CD8-positive, alpha-beta memory T cell (primary cell): ENCODE results near the gene WDR27. TPM values are rescaled to one million over a fixed set of nuclear protein-coding genes. Genes with fewer than 3 reads are reported as not detected.

ENCODE experiments used
- CTCF ChIA-PET: fragments of 350-600 bp; sonication (Branson Sonifier 250); formaldehyde crosslinking; loops from one replicate; lab custom pipeline; 2021; ENCODE audit warnings: antibody characterized with exemption; lab: Charles Lee
- POLR2A ChIA-PET: fragments of 350-600 bp; sonication (Branson Sonifier 250); formaldehyde crosslinking; loops from one replicate; lab custom pipeline; 2021; ENCODE audit warnings: antibody characterized with exemption; lab: Charles Lee
- DNase-seq, 5 donors: peaks; one replicate each; pipeline versions ENCODE4 v3.0.0 to v3.0.0-alpha.2; 2020 to 2022; ENCODE audit warnings: mixed read lengths in 1 of 5
- H3K27ac ChIP-seq: one replicate; pipeline ENCODE4 v1.7.0; 2013; ENCODE audit warnings: low read depth, mild to moderate bottlenecking, low read length, moderate library complexity
- H3K27me3 ChIP-seq: 2 replicates; pipeline ENCODE4 v1.7.0; 2013; ENCODE audit warnings: low read length, mild to moderate bottlenecking; ENCODE audit not compliant: insufficient read depth, poor library complexity, severe bottlenecking
- H3K36me3 ChIP-seq: 2 replicates; pipeline ENCODE4 v1.7.0; 2013; ENCODE audit warnings: mild to moderate bottlenecking, low read length, moderate library complexity; ENCODE audit not compliant: insufficient read depth
- H3K4me1 ChIP-seq: 2 replicates; pipeline ENCODE4 v1.7.0; 2013; ENCODE audit warnings: mild to moderate bottlenecking, low read length, moderate library complexity; ENCODE audit not compliant: insufficient read depth
- H3K4me3 ChIP-seq: 2 replicates; pipeline ENCODE4 v1.7.0; 2013; ENCODE audit warnings: mild to moderate bottlenecking, low read length
- H3K9me3 ChIP-seq: 2 replicates; pipeline ENCODE4 v1.7.0; 2013; ENCODE audit warnings: mild to moderate bottlenecking, low read length
- H3K27ac Mint-ChIP-seq, 8 donors: one replicate each; pipeline ENCODE4 v1.8.0; 2020 to 2021; ENCODE audit warnings: mixed read lengths in 8 of 8, mild to moderate bottlenecking in 6 of 8, inconsistent platforms in 3 of 8, moderate library complexity in 3 of 8
- H3K27me3 Mint-ChIP-seq, 2 donors: one replicate each; pipeline ENCODE4 v1.8.0; 2020 to 2021; ENCODE audit warnings: mixed read lengths in 2 of 2, mild to moderate bottlenecking in 1 of 2, moderate library complexity in 1 of 2
- H3K36me3 Mint-ChIP-seq, 3 donors: one replicate each; pipeline ENCODE4 v1.8.0; 2020 to 2021; ENCODE audit warnings: mixed read lengths in 3 of 3, inconsistent platforms in 1 of 3, mild to moderate bottlenecking in 1 of 3
- H3K4me1 Mint-ChIP-seq, 3 donors: one replicate each; pipeline ENCODE4 v1.8.0; 2020 to 2021; ENCODE audit warnings: mixed read lengths in 3 of 3, inconsistent platforms in 1 of 3, mild to moderate bottlenecking in 1 of 3
- H3K4me3 Mint-ChIP-seq, 7 donors: one replicate each; pipeline ENCODE4 v1.8.0; 2020 to 2021; ENCODE audit warnings: mixed read lengths in 7 of 7, mild to moderate bottlenecking in 6 of 7, moderate library complexity in 4 of 7, inconsistent platforms in 2 of 7
- H3K9me3 Mint-ChIP-seq, 5 donors: one replicate each; pipeline ENCODE4 v1.8.0; 2020 to 2022; ENCODE audit warnings: mixed read lengths in 5 of 5, mild to moderate bottlenecking in 3 of 5, moderate library complexity in 2 of 5, inconsistent platforms in 1 of 5
- polyA plus RNA-seq: library from polyadenylated mRNA; unstranded; fragments of 300-500 nt; fragmentation: Illumina TruSeq; gene quantifications from one replicate; pipeline ENCODE4 v1.2.3, GENCODE V29; 2021
- total RNA-seq, 2 experiments: library from RNA; stranded (reverse); gene quantifications; one replicate each; pipeline ENCODE4 v1.2.3, GENCODE V29; 2021

The WDR27 gene
- total and polyA plus RNA-seq, 3 experiments from 2014 or later, result 7.4 to 29.4 (median 24.5) TPM

- ChIA-PET POLR2A (no interaction called here), CTCF (no interaction called here)
- DNase-seq, result peak in 1 of 5 donors; percentile 41
- Mint-ChIP-seq H3K27me3 (no peaks in the 10 kb centered on the region), H3K36me3 (peaks cover 0 to 3% (median 0%) of the 10 kb centered on the region in 3 donors), H3K4me1 (peaks cover 32 to 39% (median 36%) of the 10 kb centered on the region in 3 donors), H3K4me3 (peak overlapping the region in 6 of 7 donors; percentile 39 to 70 (median 50)), H3K9me3 (no peaks in the 10 kb centered on the region), H3K27ac (peak overlapping the region; percentile 74 to 92 (median 88))
- peaks cover 28% of the 10 kb centered on the region for H3K4me1 ChIP-seq
- H3K27ac ChIP-seq, result peak overlapping the region; percentile 40
- no peak overlapping the region for H3K4me3 ChIP-seq
- no peaks in the 10 kb centered on the region for H3K27me3 ChIP-seq
- H3K36me3 ChIP-seq, result no peaks in the 10 kb centered on the region
- no peaks in the 10 kb centered on the region for H3K9me3 ChIP-seq
Measured at GRCh38 chr6:169589699-169590257, 112.1 kb downstream of the WDR27 start.

- peak overlapping the region; percentile 74 to 92 (median 88) for H3K27ac Mint-ChIP-seq
- Histone ChIP-seq H3K4me1 (peaks cover 33% of the 10 kb centered on the region), H3K27ac (peak overlapping the region; percentile 40), H3K27me3 (no peaks in the 10 kb centered on the region), H3K4me3 (no peak overlapping the region), H3K9me3 (no peaks in the 10 kb centered on the region), H3K36me3 (no peaks in the 10 kb centered on the region)
- H3K27me3 Mint-ChIP-seq, result no peaks in the 10 kb centered on the region
- ChIA-PET CTCF (no interaction called here), POLR2A (no interaction called here)
- H3K36me3 Mint-ChIP-seq, result peaks cover 0 to 3% (median 0%) of the 10 kb centered on the region in 3 donors
- no peaks in the 10 kb centered on the region for H3K9me3 Mint-ChIP-seq
- peak overlapping the region; percentile 7 to 70 (median 46) for H3K4me3 Mint-ChIP-seq
- peaks cover 37 to 44% (median 40%) of the 10 kb centered on the region in 3 donors for H3K4me1 Mint-ChIP-seq
- DNase-seq, result peak in 4 of 5 donors; percentile 9 to 66 (median 31)
Measured at GRCh38 chr6:169589293-169589692, 112.5 kb downstream of the WDR27 start.

- H3K27me3 Mint-ChIP-seq, result no peaks in the 10 kb centered on the region
- CTCF ChIA-PET, result no interaction called here
Measured at GRCh38 chr6:169587975-169588374, 113.9 kb downstream of the WDR27 start.

GRCh38 chr6:169583886-169584541, 117.8 kb downstream of the WDR27 start:
- peak overlapping the region; percentile 2 to 88 (median 58) for H3K27ac Mint-ChIP-seq
- Histone ChIP-seq H3K4me1 (peaks cover 28% of the 10 kb centered on the region), H3K9me3 (no peaks in the 10 kb centered on the region), H3K27ac (no peak overlapping the region), H3K27me3 (no peaks in the 10 kb centered on the region), H3K36me3 (no peaks in the 10 kb centered on the region), H3K4me3 (no peak overlapping the region)
- no peaks in the 10 kb centered on the region for H3K27me3 Mint-ChIP-seq
- H3K36me3 Mint-ChIP-seq, result peaks cover 5 to 14% (median 11%) of the 10 kb centered on the region in 3 donors
- peak in 2 of 5 donors; percentile 17 to 34 for DNase-seq
- POLR2A ChIA-PET, result no interaction called here
- peak overlapping the region in 6 of 7 donors; percentile 12 to 60 (median 40) for H3K4me3 Mint-ChIP-seq
- no peaks in the 10 kb centered on the region for H3K9me3 Mint-ChIP-seq
- CTCF ChIA-PET, result no interaction called here
- H3K4me1 Mint-ChIP-seq, result peaks cover 31 to 42% (median 35%) of the 10 kb centered on the region in 3 donors

More at GRCh38 chr6:169587975-169588374, 113.9 kb downstream of the WDR27 start:
- Mint-ChIP-seq H3K27ac (no peak overlapping the region), H3K4me3 (no peak overlapping the region), H3K36me3 (peaks cover 0 to 3% (median 0%) of the 10 kb centered on the region in 3 donors), H3K4me1 (peaks cover 47 to 55% (median 54%) of the 10 kb centered on the region in 3 donors), H3K9me3 (no peaks in the 10 kb centered on the region)
- Histone ChIP-seq H3K27me3 (no peaks in the 10 kb centered on the region), H3K9me3 (no peaks in the 10 kb centered on the region), H3K4me1 (peaks cover 44% of the 10 kb centered on the region), H3K36me3 (no peaks in the 10 kb centered on the region), H3K27ac (no peak overlapping the region), H3K4me3 (no peak overlapping the region)
- no peak for DNase-seq
- POLR2A ChIA-PET, result no interaction called here

- no peaks in the 10 kb centered on the region for H3K27me3 Mint-ChIP-seq
- peaks cover 17 to 27% (median 17%) of the 10 kb centered on the region in 3 donors for H3K4me1 Mint-ChIP-seq
- H3K36me3 Mint-ChIP-seq, result peaks cover 7 to 13% (median 11%) of the 10 kb centered on the region in 3 donors
- Histone ChIP-seq H3K9me3 (no peaks in the 10 kb centered on the region), H3K4me3 (no peak overlapping the region), H3K27me3 (no peaks in the 10 kb centered on the region), H3K36me3 (no peaks in the 10 kb centered on the region), H3K27ac (no peak overlapping the region), H3K4me1 (peaks cover 14% of the 10 kb centered on the region)
- H3K4me3 Mint-ChIP-seq, result no peak overlapping the region
- no peaks in the 10 kb centered on the region for H3K9me3 Mint-ChIP-seq
- peak overlapping the region in 2 of 8 donors; percentile 20 to 28 for H3K27ac Mint-ChIP-seq
- CTCF ChIA-PET, result no interaction called here
- POLR2A ChIA-PET, result no interaction called here
- no peak for DNase-seq
Measured at GRCh38 chr6:169579407-169580111, 122.3 kb downstream of the WDR27 start.

- CTCF ChIA-PET, result no interaction called here
- peaks cover 7 to 13% (median 11%) of the 10 kb centered on the region in 3 donors for H3K36me3 Mint-ChIP-seq
Measured at GRCh38 chr6:169577974-169578373, 123.9 kb downstream of the WDR27 start.

GRCh38 chr6:169577236-169577635, 124.6 kb downstream of the WDR27 start:
- H3K4me3 Mint-ChIP-seq, result no peak overlapping the region
- Histone ChIP-seq H3K27ac (no peak overlapping the region), H3K9me3 (no peaks in the 10 kb centered on the region), H3K4me1 (no peaks in the 10 kb centered on the region), H3K36me3 (no peaks in the 10 kb centered on the region), H3K4me3 (no peak overlapping the region), H3K27me3 (no peaks in the 10 kb centered on the region)
- H3K4me1 Mint-ChIP-seq, result peaks cover 3 to 7% (median 3%) of the 10 kb centered on the region in 3 donors
- H3K27ac Mint-ChIP-seq, result no peak overlapping the region
- DNase-seq, result no peak
- CTCF ChIA-PET, result no interaction called here
- no peaks in the 10 kb centered on the region for H3K27me3 Mint-ChIP-seq
- POLR2A ChIA-PET, result no interaction called here
- peaks cover 6 to 13% (median 11%) of the 10 kb centered on the region in 3 donors for H3K36me3 Mint-ChIP-seq
- H3K9me3 Mint-ChIP-seq, result no peaks in the 10 kb centered on the region

More at GRCh38 chr6:169577974-169578373, 123.9 kb downstream of the WDR27 start:
- Histone ChIP-seq H3K9me3 (no peaks in the 10 kb centered on the region), H3K4me3 (no peak overlapping the region), H3K4me1 (no peaks in the 10 kb centered on the region), H3K36me3 (no peaks in the 10 kb centered on the region), H3K27ac (no peak overlapping the region), H3K27me3 (no peaks in the 10 kb centered on the region)
- no peak for DNase-seq
- Mint-ChIP-seq H3K4me1 (peaks cover 3 to 12% (median 4%) of the 10 kb centered on the region in 3 donors), H3K27ac (no peak overlapping the region), H3K9me3 (no peaks in the 10 kb centered on the region), H3K27me3 (no peaks in the 10 kb centered on the region), H3K4me3 (no peak overlapping the region)
- POLR2A ChIA-PET, result no interaction called here

- Mint-ChIP-seq H3K27me3 (no peaks in the 10 kb centered on the region), H3K4me1 (peaks cover 3 to 7% (median 3%) of the 10 kb centered on the region in 3 donors), H3K27ac (no peak overlapping the region), H3K36me3 (peaks cover 4 to 6% (median 5%) of the 10 kb centered on the region in 3 donors), H3K4me3 (no peak overlapping the region), H3K9me3 (no peaks in the 10 kb centered on the region)
- H3K27ac ChIP-seq, result no peak overlapping the region
- CTCF ChIA-PET, result no interaction called here
- H3K27me3 ChIP-seq, result no peaks in the 10 kb centered on the region
- no peaks in the 10 kb centered on the region for H3K4me1 ChIP-seq
- H3K36me3 ChIP-seq, result no peaks in the 10 kb centered on the region
- H3K9me3 ChIP-seq, result no peaks in the 10 kb centered on the region
- POLR2A ChIA-PET, result no interaction called here
- DNase-seq, result no peak
- H3K4me3 ChIP-seq, result no peak overlapping the region
Measured at GRCh38 chr6:169575821-169576220, 126.0 kb downstream of the WDR27 start.
